Measurements from ENCODE around the gene UNCX.

Gene UNCX

DNA sequence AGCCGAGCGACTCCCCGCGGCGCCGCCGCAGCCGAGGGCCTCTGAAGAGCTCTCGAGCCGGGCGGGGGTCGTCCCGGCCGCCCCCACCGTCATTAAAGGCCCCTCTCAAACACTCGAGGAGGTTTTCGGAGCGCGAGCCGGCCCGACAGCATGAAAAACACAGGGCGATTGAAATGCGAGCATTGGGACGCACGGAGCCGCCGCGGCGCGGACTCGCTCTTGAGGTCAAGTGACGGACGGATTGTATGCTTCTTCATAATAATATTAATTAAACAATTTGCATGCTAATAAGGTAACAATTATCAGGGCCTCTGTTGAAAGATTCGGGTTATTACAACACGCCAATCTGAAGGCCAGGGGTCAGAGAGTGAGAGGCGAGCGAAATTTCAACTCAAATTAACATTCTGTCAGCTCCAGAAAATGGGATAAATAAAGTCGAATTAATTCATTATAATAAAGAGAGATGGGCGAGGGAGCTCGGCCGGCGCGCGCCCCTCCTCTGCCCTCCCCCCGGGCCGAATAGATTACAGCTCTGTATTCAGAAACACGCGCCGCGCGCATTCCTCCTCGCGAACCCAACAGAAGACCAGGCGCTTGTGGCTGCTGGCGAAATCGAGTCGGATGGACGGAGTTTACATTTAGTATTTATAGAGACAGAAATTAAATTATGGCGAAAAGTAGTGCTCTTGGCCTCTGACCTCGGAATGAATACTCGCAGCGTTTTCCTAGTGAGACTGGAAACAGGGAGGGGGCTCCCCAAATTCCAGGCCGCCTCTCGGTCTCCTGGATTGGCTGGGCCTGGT is 2.1 kb upstream of the UNCX start:
- Histone ChIP-seq H3K9me2 (replicated peaks; ENCODE audit: insufficient read depth, low read length) (no peaks in the 10 kb centered on the region), H3K4me1 (ENCODE audit: low read length) (no peaks in the 10 kb centered on the region), H3K36me3 (replicated peaks; ENCODE audit: insufficient read depth, low read length) (no peaks in the 10 kb centered on the region), H3K27ac (ENCODE audit: low read length) (no peak overlapping the region), H4K20me1 (ENCODE audit: insufficient read depth, low read length) (no peaks in the 10 kb centered on the region), H2AFZ (ENCODE audit: low read length) (no peak overlapping the region), H3K79me2 (ENCODE audit: low read length) (no peaks in the 10 kb centered on the region), H3F3A (ENCODE audit: insufficient read depth, low read length) (no peaks in the 10 kb centered on the region), H3K9ac (ENCODE audit: low read length) (no peak overlapping the region), H3K4me3 (ENCODE audit: low read length) (no peak overlapping the region), H3K4me2 (ENCODE audit: low read depth, low read length) (no peak overlapping the region), H3K9me3 (replicated peaks; ENCODE audit: insufficient read depth, low read length) (no peaks in the 10 kb centered on the region), H3K27me3 (replicated peaks; ENCODE audit: insufficient read depth, low read length) (peaks cover 72% of the 10 kb centered on the region)
- DNase-seq = no peak
- TF ChIP-seq EZH2phosphoT487 (IDR thresholded peaks at IDR 0.05; ENCODE audit: low read length) (no peak), EZH2 (optimal IDR thresholded peaks at IDR 0.05; ENCODE audit: low read depth, low read length) (no peak)
- TF ChIP-seq, protein P1, sequence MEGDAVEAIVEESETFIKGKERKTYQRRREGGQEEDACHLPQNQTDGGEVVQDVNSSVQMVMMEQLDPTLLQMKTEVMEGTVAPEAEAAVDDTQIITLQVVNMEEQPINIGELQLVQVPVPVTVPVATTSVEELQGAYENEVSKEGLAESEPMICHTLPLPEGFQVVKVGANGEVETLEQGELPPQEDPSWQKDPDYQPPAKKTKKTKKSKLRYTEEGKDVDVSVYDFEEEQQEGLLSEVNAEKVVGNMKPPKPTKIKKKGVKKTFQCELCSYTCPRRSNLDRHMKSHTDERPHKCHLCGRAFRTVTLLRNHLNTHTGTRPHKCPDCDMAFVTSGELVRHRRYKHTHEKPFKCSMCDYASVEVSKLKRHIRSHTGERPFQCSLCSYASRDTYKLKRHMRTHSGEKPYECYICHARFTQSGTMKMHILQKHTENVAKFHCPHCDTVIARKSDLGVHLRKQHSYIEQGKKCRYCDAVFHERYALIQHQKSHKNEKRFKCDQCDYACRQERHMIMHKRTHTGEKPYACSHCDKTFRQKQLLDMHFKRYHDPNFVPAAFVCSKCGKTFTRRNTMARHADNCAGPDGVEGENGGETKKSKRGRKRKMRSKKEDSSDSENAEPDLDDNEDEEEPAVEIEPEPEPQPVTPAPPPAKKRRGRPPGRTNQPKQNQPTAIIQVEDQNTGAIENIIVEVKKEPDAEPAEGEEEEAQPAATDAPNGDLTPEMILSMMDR (IDR thresholded peaks at IDR 0.05; ENCODE audit: low read length) = no peak

DNA sequence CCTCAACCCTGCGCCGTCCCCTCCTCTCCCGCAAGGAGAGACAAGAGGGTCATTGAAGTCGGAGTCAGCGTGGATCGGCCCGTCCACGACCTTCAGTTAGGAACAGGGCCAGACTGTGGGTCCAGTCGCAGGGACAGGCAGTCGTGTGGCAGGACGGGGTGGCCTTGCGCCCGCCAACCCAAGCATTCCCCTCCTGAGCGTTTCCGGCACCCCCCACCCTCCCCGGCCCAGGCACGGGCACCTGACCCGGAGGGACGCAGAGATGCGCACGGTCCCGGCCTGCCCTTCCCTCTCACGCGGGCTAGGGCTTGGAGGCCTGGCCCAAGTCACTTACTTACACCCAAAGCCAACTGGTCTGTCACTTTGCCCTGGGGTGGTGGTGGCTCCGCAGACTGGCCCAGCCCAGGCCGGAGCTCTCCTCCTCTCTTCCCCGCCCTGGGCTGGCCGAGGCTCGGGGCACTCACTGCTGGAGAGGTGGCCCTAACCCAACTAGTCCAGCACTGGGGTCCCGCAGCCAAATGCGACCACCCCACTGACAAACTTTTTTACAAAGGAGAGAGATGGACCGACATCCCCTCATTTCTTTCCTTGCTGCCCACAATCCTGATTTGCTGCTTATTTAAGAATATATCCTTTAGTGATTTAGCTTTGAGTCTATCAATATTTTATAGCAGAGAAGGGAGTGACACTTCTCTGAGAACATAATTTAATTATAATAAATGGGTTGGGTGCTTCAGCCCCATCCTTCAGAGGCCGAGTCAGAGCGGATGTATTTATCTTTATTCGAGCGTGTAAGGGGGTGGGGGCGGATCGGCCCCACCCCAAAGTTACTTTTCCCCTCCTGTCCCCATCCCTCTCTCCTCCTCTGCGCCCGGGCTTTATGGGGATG is 1.2 kb upstream of the UNCX start:
- Histone ChIP-seq H3K4me1 (ENCODE audit: low read length) (no peaks in the 10 kb centered on the region), H2AFZ (ENCODE audit: low read length) (no peak overlapping the region), H3K79me2 (ENCODE audit: low read length) (no peaks in the 10 kb centered on the region), H3K9me3 (replicated peaks; ENCODE audit: insufficient read depth, low read length) (no peaks in the 10 kb centered on the region), H3K4me3 (ENCODE audit: low read length) (no peak overlapping the region), H3K27ac (ENCODE audit: low read length) (no peak overlapping the region), H3F3A (ENCODE audit: insufficient read depth, low read length) (no peaks in the 10 kb centered on the region), H3K9me2 (replicated peaks; ENCODE audit: insufficient read depth, low read length) (no peaks in the 10 kb centered on the region), H4K20me1 (ENCODE audit: insufficient read depth, low read length) (no peaks in the 10 kb centered on the region), H3K36me3 (replicated peaks; ENCODE audit: insufficient read depth, low read length) (no peaks in the 10 kb centered on the region), H3K27me3 (replicated peaks; ENCODE audit: insufficient read depth, low read length) (peaks cover 65% of the 10 kb centered on the region), H3K4me2 (ENCODE audit: low read depth, low read length) (no peak overlapping the region), H3K9ac (ENCODE audit: low read length) (no peak overlapping the region)
- TF ChIP-seq, protein P1 (IDR thresholded peaks at IDR 0.05; ENCODE audit: low read length) = no peak
- no peak for DNase-seq

DNA sequence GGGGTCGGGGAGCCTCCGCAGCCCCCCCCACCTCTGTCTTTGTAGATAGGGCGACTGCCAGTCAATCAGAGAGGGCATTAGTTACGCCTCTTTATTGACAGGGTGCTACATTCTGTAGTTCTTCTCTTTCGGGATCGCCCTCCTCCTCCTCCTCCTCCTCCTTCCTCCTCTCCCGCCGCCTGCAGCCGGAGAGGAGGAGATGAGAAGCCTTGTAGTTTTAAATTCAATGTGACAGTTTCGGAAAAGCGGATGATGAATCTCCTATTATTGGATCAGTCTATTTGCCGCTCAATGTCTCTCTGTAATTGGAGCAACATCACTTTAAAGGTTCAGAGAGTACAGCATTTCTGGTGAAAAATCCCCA is 587 bp upstream of the UNCX start:
- no peak overlapping the region for H2AFZ ChIP-seq (ENCODE audit: low read length)
- no peaks in the 10 kb centered on the region for H3K36me3 ChIP-seq (replicated peaks; ENCODE audit: insufficient read depth, low read length)
- peaks cover 61% of the 10 kb centered on the region for H3K27me3 ChIP-seq (replicated peaks; ENCODE audit: insufficient read depth, low read length)
- TF ChIP-seq EZH2 (optimal IDR thresholded peaks at IDR 0.05; ENCODE audit: low read depth, low read length) = no peak
- TF ChIP-seq EZH2phosphoT487 (IDR thresholded peaks at IDR 0.05; ENCODE audit: low read length) = no peak
- TF ChIP-seq, protein P1 (IDR thresholded peaks at IDR 0.05; ENCODE audit: low read length) = no peak
- H3K4me1 ChIP-seq (ENCODE audit: low read length) = no peaks in the 10 kb centered on the region
- no peak overlapping the region for H3K4me3 ChIP-seq (ENCODE audit: low read length)
- H3K9me2 ChIP-seq (replicated peaks; ENCODE audit: insufficient read depth, low read length) = no peaks in the 10 kb centered on the region
- H3F3A ChIP-seq (ENCODE audit: insufficient read depth, low read length) = no peaks in the 10 kb centered on the region
- H3K79me2 ChIP-seq (ENCODE audit: low read length) = no peaks in the 10 kb centered on the region
- H3K4me2 ChIP-seq (ENCODE audit: low read depth, low read length) = no peak overlapping the region
- no peaks in the 10 kb centered on the region for H4K20me1 ChIP-seq (ENCODE audit: insufficient read depth, low read length)
- no peak overlapping the region for H3K27ac ChIP-seq (ENCODE audit: low read length)
- no peaks in the 10 kb centered on the region for H3K9me3 ChIP-seq (replicated peaks; ENCODE audit: insufficient read depth, low read length)
- no peak overlapping the region for H3K9ac ChIP-seq (ENCODE audit: low read length)
- DNase-seq = no peak
